ENCODE data around the gene TEDC1.

Gene TEDC1

DNA sequence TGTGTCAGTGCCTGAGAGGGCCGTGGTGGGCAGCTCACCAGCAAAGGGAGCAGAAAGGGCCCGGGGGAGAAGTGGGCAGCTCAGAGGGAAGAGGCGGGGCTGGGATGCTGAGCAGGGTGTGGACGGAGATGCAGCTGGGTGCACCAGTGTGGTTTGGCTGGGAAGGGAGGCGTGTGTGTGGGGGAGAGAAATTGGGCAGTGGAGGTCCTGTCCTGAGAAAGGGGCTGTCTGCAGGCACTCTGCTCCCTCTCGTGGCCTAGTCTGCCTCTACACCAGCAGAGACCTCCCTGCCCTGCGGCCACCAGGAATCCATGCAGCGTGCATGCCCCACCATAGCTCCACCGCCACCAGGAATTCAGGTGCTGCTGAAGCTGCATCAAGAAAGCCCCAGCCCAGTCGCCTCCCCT lies 41.7 kb downstream of the TEDC1 start:
- TF ChIP-seq CTCF (conservative IDR thresholded peaks at IDR 0.05; ENCODE audit: low read length) = peak; percentile 51
- peak; percentile 17 for DNase-seq (ENCODE audit: low read depth)
- H3K4me3 ChIP-seq (ENCODE audit: low read length) = no peak overlapping the region

GRCh38 chr14:105533391-105533790 lies 42.3 kb downstream of the TEDC1 start:
- no peak overlapping the region for H3K4me3 ChIP-seq (ENCODE audit: low read length)
- no peak for DNase-seq (ENCODE audit: low read depth)
- no peak for TF ChIP-seq CTCF (conservative IDR thresholded peaks at IDR 0.05; ENCODE audit: low read length)

GRCh38 chr14:105533811-105534498 lies 42.9 kb downstream of the TEDC1 start:
- no peak overlapping the region for H3K4me3 ChIP-seq (ENCODE audit: low read length)
- no peak for TF ChIP-seq CTCF (conservative IDR thresholded peaks at IDR 0.05; ENCODE audit: low read length)
- no peak for DNase-seq (ENCODE audit: low read depth)

- no peak for TF ChIP-seq CTCF (conservative IDR thresholded peaks at IDR 0.05; ENCODE audit: low read length)
- H3K4me3 ChIP-seq (ENCODE audit: low read length) = no peak overlapping the region
- DNase-seq (ENCODE audit: low read depth) = no peak
These were observed 43.5 kb downstream of the TEDC1 start for GRCh38 chr14:105534586-105534985.

- no peak for TF ChIP-seq CTCF (conservative IDR thresholded peaks at IDR 0.05; ENCODE audit: low read length)
- DNase-seq (ENCODE audit: low read depth) = no peak
These were observed 45.0 kb downstream of the TEDC1 start for GRCh38 chr14:105536051-105536450.

GRCh38 chr14:105536691-105537579 lies 45.9 kb downstream of the TEDC1 start:
- H3K4me3 ChIP-seq (ENCODE audit: low read length) = no peak overlapping the region
- DNase-seq (ENCODE audit: low read depth) = no peak
- TF ChIP-seq CTCF (conservative IDR thresholded peaks at IDR 0.05; ENCODE audit: low read length) = no peak

More at GRCh38 chr14:105536051-105536450, 45.0 kb downstream of the TEDC1 start:
- no peak overlapping the region for H3K4me3 ChIP-seq (ENCODE audit: low read length)
